Measurements from ENCODE around the gene PER2. TPM values are rescaled to one million over a fixed set of nuclear protein-coding genes. Genes with fewer than 3 reads are reported as not detected.
A peak's percentile ranks its signal among the peaks of the same experiment; 100 is the strongest.

The PER2 gene
- total and polyA plus RNA-seq, 2 of the 13 experiments (the other 11 are each of a cell fraction or from before 2014, with no cell fraction given), result 5.1 to 9.4 TPM

DNA sequence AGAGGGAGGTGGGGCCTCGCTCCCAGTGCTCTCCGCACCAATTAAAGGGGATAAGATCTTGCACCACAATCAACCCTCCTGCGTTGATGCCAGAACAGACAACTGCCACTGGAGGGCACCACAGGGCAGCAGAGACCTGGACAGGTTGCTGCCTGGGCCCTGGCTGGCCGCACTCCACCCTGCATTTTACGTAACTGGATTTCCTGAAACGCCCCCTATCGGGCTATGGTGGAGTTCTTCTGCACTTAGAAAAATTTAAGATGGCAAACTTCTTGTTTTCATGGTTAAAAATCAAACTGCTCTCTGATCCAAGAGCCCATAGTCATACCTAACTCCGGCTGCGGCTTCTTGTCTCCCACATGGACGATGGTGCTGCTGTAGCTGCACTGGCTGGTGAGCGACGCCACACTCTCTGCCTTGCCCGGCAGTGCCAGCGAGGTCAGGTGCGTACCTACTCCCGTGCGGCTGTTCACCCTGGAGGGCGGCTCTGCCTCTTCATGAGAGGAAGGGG lies 31.8 kb downstream of the PER2 start (continued):
- TF ChIP-seq HOXA7 (CRISPR knock-in tag; IDR thresholded peaks at IDR 0.05), result no peak
- TF ChIP-seq, protein P1, sequence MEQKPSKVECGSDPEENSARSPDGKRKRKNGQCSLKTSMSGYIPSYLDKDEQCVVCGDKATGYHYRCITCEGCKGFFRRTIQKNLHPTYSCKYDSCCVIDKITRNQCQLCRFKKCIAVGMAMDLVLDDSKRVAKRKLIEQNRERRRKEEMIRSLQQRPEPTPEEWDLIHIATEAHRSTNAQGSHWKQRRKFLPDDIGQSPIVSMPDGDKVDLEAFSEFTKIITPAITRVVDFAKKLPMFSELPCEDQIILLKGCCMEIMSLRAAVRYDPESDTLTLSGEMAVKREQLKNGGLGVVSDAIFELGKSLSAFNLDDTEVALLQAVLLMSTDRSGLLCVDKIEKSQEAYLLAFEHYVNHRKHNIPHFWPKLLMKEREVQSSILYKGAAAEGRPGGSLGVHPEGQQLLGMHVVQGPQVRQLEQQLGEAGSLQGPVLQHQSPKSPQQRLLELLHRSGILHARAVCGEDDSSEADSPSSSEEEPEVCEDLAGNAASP (CRISPR knock-in tag; IDR thresholded peaks at IDR 0.05; ENCODE audit: borderline replicate concordance), result peak; percentile 88
- no peak for TF ChIP-seq KDM1A (CRISPR knock-in tag; IDR thresholded peaks at IDR 0.05)
- TF ChIP-seq CAMTA2 (CRISPR knock-in tag; IDR thresholded peaks at IDR 0.05; ENCODE audit: borderline replicate concordance), result no peak
- no peak for TF ChIP-seq REXO4 (CRISPR knock-in tag; IDR thresholded peaks at IDR 0.05; ENCODE audit: borderline replicate concordance)
- 0 out of 2 replicates have a peak, but pooled peaks have one; percentile 36 for TF ChIP-seq KLF6 (CRISPR knock-in tag; IDR thresholded peaks at IDR 0.05)
- TF ChIP-seq MBD4 (IDR thresholded peaks at IDR 0.05; ENCODE audit: borderline replicate concordance, low read length), result no peak
- TF ChIP-seq ZNF530 (CRISPR knock-in tag; IDR thresholded peaks at IDR 0.05; ENCODE audit: low read depth), result no peak
- TF ChIP-seq GFI1 (CRISPR knock-in tag; IDR thresholded peaks at IDR 0.05; ENCODE audit: borderline replicate concordance), result no peak
- no peak for TF ChIP-seq NFATC3 (CRISPR knock-in tag; IDR thresholded peaks at IDR 0.05)
- TF ChIP-seq KLF13 (CRISPR knock-in tag; IDR thresholded peaks at IDR 0.05), result no peak
- no peak; the same call in 1 of the 2 replicates for TF ChIP-seq HIVEP1 (CRISPR knock-in tag; IDR thresholded peaks at IDR 0.05)
- peak; percentile 48 for TF ChIP-seq HNRNPLL (IDR thresholded peaks at IDR 0.05; ENCODE audit: low read depth, low read length, poor library complexity, severe bottlenecking)
- no peak for TF ChIP-seq ZEB1 (IDR thresholded peaks at IDR 0.05; ENCODE audit: insufficient replicate concordance, low read depth)
- TF ChIP-seq ZNF713 (CRISPR knock-in tag; IDR thresholded peaks at IDR 0.05), result no peak
- no peak for TF ChIP-seq ZNF775 (CRISPR knock-in tag; IDR thresholded peaks at IDR 0.05; ENCODE audit: borderline replicate concordance)
- TF ChIP-seq, protein P2, sequence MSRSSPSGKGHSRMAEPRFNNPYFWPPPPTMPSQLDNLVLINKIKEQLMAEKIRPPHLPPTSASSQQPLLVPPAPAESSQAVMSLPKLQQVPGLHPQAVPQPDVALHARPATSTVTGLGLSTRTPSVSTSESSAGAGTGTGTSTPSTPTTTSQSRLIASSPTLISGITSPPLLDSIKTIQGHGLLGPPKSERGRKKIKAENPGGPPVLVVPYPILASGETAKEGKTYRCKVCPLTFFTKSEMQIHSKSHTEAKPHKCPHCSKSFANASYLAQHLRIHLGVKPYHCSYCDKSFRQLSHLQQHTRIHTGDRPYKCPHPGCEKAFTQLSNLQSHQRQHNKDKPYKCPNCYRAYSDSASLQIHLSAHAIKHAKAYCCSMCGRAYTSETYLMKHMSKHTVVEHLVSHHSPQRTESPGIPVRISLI (CRISPR knock-in tag; IDR thresholded peaks at IDR 0.05; ENCODE audit: borderline replicate concordance), result no peak
- TF ChIP-seq, protein P3, sequence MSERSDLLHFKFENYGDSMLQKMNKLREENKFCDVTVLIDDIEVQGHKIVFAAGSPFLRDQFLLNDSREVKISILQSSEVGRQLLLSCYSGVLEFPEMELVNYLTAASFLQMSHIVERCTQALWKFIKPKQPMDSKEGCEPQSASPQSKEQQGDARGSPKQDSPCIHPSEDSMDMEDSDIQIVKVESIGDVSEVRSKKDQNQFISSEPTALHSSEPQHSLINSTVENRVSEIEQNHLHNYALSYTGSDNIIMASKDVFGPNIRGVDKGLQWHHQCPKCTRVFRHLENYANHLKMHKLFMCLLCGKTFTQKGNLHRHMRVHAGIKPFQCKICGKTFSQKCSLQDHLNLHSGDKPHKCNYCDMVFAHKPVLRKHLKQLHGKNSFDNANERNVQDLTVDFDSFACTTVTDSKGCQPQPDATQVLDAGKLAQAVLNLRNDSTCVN (CRISPR knock-in tag; IDR thresholded peaks at IDR 0.05; ENCODE audit: borderline replicate concordance), result no peak
- TF ChIP-seq GABPA (IDR thresholded peaks at IDR 0.05; ENCODE audit: low read depth, low read length), result no peak
- peak; percentile 34; the same call in 1 of the 2 replicates for TF ChIP-seq GABPA (CRISPR knock-in tag; IDR thresholded peaks at IDR 0.05; ENCODE audit: low read depth)
- peak; percentile 53 for TF ChIP-seq GABPB1 (CRISPR knock-in tag; IDR thresholded peaks at IDR 0.05)
- TF ChIP-seq ISX (CRISPR knock-in tag; conservative IDR thresholded peaks at IDR 0.05), result no peak
- TF ChIP-seq, protein P4, sequence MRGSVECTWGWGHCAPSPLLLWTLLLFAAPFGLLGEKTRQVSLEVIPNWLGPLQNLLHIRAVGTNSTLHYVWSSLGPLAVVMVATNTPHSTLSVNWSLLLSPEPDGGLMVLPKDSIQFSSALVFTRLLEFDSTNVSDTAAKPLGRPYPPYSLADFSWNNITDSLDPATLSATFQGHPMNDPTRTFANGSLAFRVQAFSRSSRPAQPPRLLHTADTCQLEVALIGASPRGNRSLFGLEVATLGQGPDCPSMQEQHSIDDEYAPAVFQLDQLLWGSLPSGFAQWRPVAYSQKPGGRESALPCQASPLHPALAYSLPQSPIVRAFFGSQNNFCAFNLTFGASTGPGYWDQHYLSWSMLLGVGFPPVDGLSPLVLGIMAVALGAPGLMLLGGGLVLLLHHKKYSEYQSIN (CRISPR knock-in tag; IDR thresholded peaks at IDR 0.05; ENCODE audit: borderline replicate concordance), result no peak
- no peak for TF ChIP-seq ZNF160 (CRISPR knock-in tag; IDR thresholded peaks at IDR 0.05)
- no peak for TF ChIP-seq SMARCE1 (IDR thresholded peaks at IDR 0.05; ENCODE audit: borderline replicate concordance)
- no peak for TF ChIP-seq ZNF816 (CRISPR knock-in tag; IDR thresholded peaks at IDR 0.05; ENCODE audit: borderline replicate concordance)
